Activated T-helper 17 cell treated with anti-CD3 and anti-CD28 coated beads, Interleukin-2, amount 50 U/mL, for 72 hours (primary cell): ENCODE results near the gene CDH26. TPM values are rescaled to one million over a fixed set of nuclear protein-coding genes. Genes with fewer than 3 reads are reported as not detected.

Source experiments
- ATAC-seq: fragments of 150-1000 bp; cut with Tn5 transposase; replicated peaks from 2 replicates; pipeline ENCODE4 v1.10.0; 2021; ENCODE audit warnings: mild to moderate bottlenecking, moderate library complexity
- H3K27ac Mint-ChIP-seq: one replicate; pipeline ENCODE4 v1.8.0; 2022; ENCODE audit warnings: mixed read lengths
- H3K27me3 Mint-ChIP-seq: one replicate; pipeline ENCODE4 v1.8.0; 2022; ENCODE audit warnings: mixed read lengths
- H3K36me3 Mint-ChIP-seq: one replicate; pipeline ENCODE4 v1.8.0; 2022; ENCODE audit warnings: low read depth, mild to moderate bottlenecking, mixed read lengths
- H3K4me1 Mint-ChIP-seq: one replicate; pipeline ENCODE4 v1.8.0; 2022; ENCODE audit warnings: mixed read lengths
- H3K4me3 Mint-ChIP-seq: one replicate; pipeline ENCODE4 v1.8.0; 2022; ENCODE audit warnings: mild to moderate bottlenecking, mixed read lengths
- H3K9me3 Mint-ChIP-seq: one replicate; pipeline ENCODE4 v1.8.0; 2022; ENCODE audit warnings: mixed read lengths
- total RNA-seq, 2 donors: library from RNA; stranded (reverse); gene quantifications; one replicate each; pipeline ENCODE4 v1.2.3, GENCODE V29; 2022

The CDH26 gene
- total RNA-seq, 2 donors from 2014 or later = 0.56 to 2.6 TPM

GRCh38 chr20:60048634-60049521 lies 90.7 kb downstream of the CDH26 start:
- ATAC-seq = no peak
- H3K4me3 Mint-ChIP-seq = no peak overlapping the region
- peaks cover 6% of the 10 kb centered on the region for H3K27me3 Mint-ChIP-seq
- H3K9me3 Mint-ChIP-seq = no peaks in the 10 kb centered on the region
- no peak overlapping the region for H3K27ac Mint-ChIP-seq
- no peaks in the 10 kb centered on the region for H3K36me3 Mint-ChIP-seq
- H3K4me1 Mint-ChIP-seq = peaks cover 4% of the 10 kb centered on the region

- Mint-ChIP-seq H3K4me1 (peaks cover 6% of the 10 kb centered on the region), H3K27ac (no peak overlapping the region), H3K27me3 (peaks cover 6% of the 10 kb centered on the region), H3K9me3 (no peaks in the 10 kb centered on the region), H3K36me3 (no peaks in the 10 kb centered on the region), H3K4me3 (no peak overlapping the region)
- ATAC-seq = no peak
These were observed 91.4 kb downstream of the CDH26 start for GRCh38 chr20:60049601-60050000.

GRCh38 chr20:60050193-60050947 lies 92.1 kb downstream of the CDH26 start:
- ATAC-seq = no peak
- peaks cover 5% of the 10 kb centered on the region for H3K27me3 Mint-ChIP-seq
- no peak overlapping the region for H3K4me3 Mint-ChIP-seq

GRCh38 chr20:60051911-60052310 lies 93.7 kb downstream of the CDH26 start:
- H3K27me3 Mint-ChIP-seq = peaks cover 3% of the 10 kb centered on the region
- H3K36me3 Mint-ChIP-seq = no peaks in the 10 kb centered on the region
- no peak for ATAC-seq
- no peak overlapping the region for H3K27ac Mint-ChIP-seq
- no peaks in the 10 kb centered on the region for H3K9me3 Mint-ChIP-seq
- peaks cover 18% of the 10 kb centered on the region for H3K4me1 Mint-ChIP-seq
- no peak overlapping the region for H3K4me3 Mint-ChIP-seq

More at GRCh38 chr20:60050193-60050947, 92.1 kb downstream of the CDH26 start:
- Mint-ChIP-seq H3K4me1 (peaks cover 12% of the 10 kb centered on the region), H3K9me3 (no peaks in the 10 kb centered on the region), H3K27ac (no peak overlapping the region), H3K36me3 (no peaks in the 10 kb centered on the region)

- Mint-ChIP-seq H3K4me3 (no peak overlapping the region), H3K4me1 (peaks cover 22% of the 10 kb centered on the region), H3K27ac (no peak overlapping the region), H3K36me3 (no peaks in the 10 kb centered on the region), H3K27me3 (peaks cover 3% of the 10 kb centered on the region), H3K9me3 (no peaks in the 10 kb centered on the region)
- no peak for ATAC-seq
These were observed 94.1 kb downstream of the CDH26 start for GRCh38 chr20:60052322-60052721.

- Mint-ChIP-seq H3K36me3 (no peaks in the 10 kb centered on the region), H3K4me1 (peaks cover 30% of the 10 kb centered on the region), H3K27ac (no peak overlapping the region), H3K27me3 (peaks cover 3% of the 10 kb centered on the region), H3K4me3 (no peak overlapping the region), H3K9me3 (no peaks in the 10 kb centered on the region)
- ATAC-seq = no peak
These were observed 95.0 kb downstream of the CDH26 start for GRCh38 chr20:60053125-60053817.

- Mint-ChIP-seq H3K27me3 (peaks cover 3% of the 10 kb centered on the region), H3K9me3 (no peaks in the 10 kb centered on the region), H3K27ac (no peak overlapping the region), H3K4me3 (no peak overlapping the region), H3K36me3 (no peaks in the 10 kb centered on the region), H3K4me1 (peaks cover 30% of the 10 kb centered on the region)
- no peak for ATAC-seq
These were observed 95.6 kb downstream of the CDH26 start for GRCh38 chr20:60053818-60054190.

GRCh38 chr20:60054716-60055634 lies 96.8 kb downstream of the CDH26 start:
- no peaks in the 10 kb centered on the region for H3K9me3 Mint-ChIP-seq
- peaks cover 30% of the 10 kb centered on the region for H3K4me1 Mint-ChIP-seq
- no peak for ATAC-seq
- peak overlapping the region; percentile 84 for H3K4me3 Mint-ChIP-seq
- H3K36me3 Mint-ChIP-seq = no peaks in the 10 kb centered on the region
- no peaks in the 10 kb centered on the region for H3K27me3 Mint-ChIP-seq
- peak overlapping the region; percentile 63 for H3K27ac Mint-ChIP-seq

- peak; percentile 81 for ATAC-seq
- H3K36me3 Mint-ChIP-seq = no peaks in the 10 kb centered on the region
- peak overlapping the region; percentile 84 for H3K4me3 Mint-ChIP-seq
- H3K4me1 Mint-ChIP-seq = peaks cover 30% of the 10 kb centered on the region
- H3K27me3 Mint-ChIP-seq = no peaks in the 10 kb centered on the region
- no peaks in the 10 kb centered on the region for H3K9me3 Mint-ChIP-seq
- H3K27ac Mint-ChIP-seq = peak overlapping the region; percentile 63
These were observed 97.5 kb downstream of the CDH26 start for GRCh38 chr20:60055740-60056139.

GRCh38 chr20:60056407-60057122 lies 98.3 kb downstream of the CDH26 start:
- ATAC-seq = peak; percentile 33
- no peaks in the 10 kb centered on the region for H3K9me3 Mint-ChIP-seq
- H3K36me3 Mint-ChIP-seq = no peaks in the 10 kb centered on the region
- H3K27ac Mint-ChIP-seq = peak overlapping the region; percentile 63
- peaks cover 30% of the 10 kb centered on the region for H3K4me1 Mint-ChIP-seq
- H3K4me3 Mint-ChIP-seq = peak overlapping the region; percentile 84
- no peaks in the 10 kb centered on the region for H3K27me3 Mint-ChIP-seq

- no peaks in the 10 kb centered on the region for H3K9me3 Mint-ChIP-seq
- no peaks in the 10 kb centered on the region for H3K36me3 Mint-ChIP-seq
- H3K27ac Mint-ChIP-seq = peak overlapping the region; percentile 63
- H3K27me3 Mint-ChIP-seq = no peaks in the 10 kb centered on the region
- H3K4me3 Mint-ChIP-seq = peak overlapping the region; percentile 84
- peaks cover 30% of the 10 kb centered on the region for H3K4me1 Mint-ChIP-seq
- peak; percentile 61 for ATAC-seq
These were observed 99.1 kb downstream of the CDH26 start for GRCh38 chr20:60057123-60057865.

- peak overlapping the region; percentile 84 for H3K4me3 Mint-ChIP-seq
- peaks cover 30% of the 10 kb centered on the region for H3K4me1 Mint-ChIP-seq
- no peaks in the 10 kb centered on the region for H3K9me3 Mint-ChIP-seq
- peak overlapping the region; percentile 63 for H3K27ac Mint-ChIP-seq
- no peaks in the 10 kb centered on the region for H3K27me3 Mint-ChIP-seq
- peak; percentile 25 for ATAC-seq
- H3K36me3 Mint-ChIP-seq = no peaks in the 10 kb centered on the region
These were observed 99.9 kb downstream of the CDH26 start for GRCh38 chr20:60057866-60058807.
